Erythroblast (primary cell): Measurements from ENCODE around the gene GTF2A2.

Experiments used
- GATA1 ChIP-seq: IDR thresholded peaks from 2 replicates; pipeline ENCODE4 v1.6.1; 2011; ENCODE audit warnings: low read depth, mild to moderate bottlenecking, control low read depth, low read length, moderate library complexity
- POLR2A ChIP-seq: IDR thresholded peaks from 2 replicates; pipeline ENCODE4 v1.6.1; 2011; ENCODE audit warnings: mild to moderate bottlenecking, low read length

DNA sequence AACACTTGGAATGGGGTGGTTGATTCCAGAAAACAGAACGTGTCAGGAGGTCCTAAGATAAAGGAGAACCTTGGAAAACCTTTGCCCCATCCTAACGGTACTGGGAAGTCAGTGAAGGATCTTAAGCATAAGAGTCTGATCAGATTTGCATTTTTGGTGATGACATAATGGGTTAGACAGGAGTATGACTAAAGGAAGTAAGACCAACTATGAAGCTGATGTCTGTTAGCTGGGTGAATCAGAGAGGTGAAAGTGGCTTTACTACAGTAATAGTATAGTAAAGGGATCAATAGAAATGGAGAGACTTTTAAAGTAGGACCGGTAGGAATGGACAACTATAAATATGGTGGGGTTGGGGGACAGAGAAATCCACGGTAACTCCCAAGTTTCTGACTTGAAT is 12.6 kb downstream of the GTF2A2 start:
- TF ChIP-seq POLR2A (no peak), GATA1 (no peak)
